ENCODE measurements around the gene GPC6.

DNA sequence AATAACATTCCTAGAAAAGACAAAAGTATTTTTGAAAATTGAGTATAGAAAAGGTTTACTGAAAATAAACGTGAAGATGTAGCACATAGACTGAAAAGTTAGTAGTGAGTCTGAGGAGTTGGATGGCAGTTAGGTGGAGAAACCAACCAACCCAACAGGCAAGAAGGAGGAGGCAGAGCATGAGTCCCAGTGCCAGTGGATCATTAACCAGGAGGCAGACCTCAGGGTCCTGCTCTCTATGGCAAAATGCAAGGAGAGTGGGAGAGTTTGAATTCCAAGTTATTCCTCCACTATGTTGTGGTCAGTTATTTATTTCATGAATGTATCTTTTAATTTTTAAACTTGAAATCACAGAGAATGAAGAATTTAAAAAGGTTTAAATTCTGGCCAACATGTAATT lies 446.4 kb downstream of the GPC6 start:
- TF ChIP-seq EZH2 (IDR thresholded peaks at IDR 0.05; ENCODE audit: insufficient read depth, poor library complexity, severe bottlenecking) (no peak), EZH2phosphoT487 (IDR thresholded peaks at IDR 0.05; ENCODE audit: insufficient read depth, low read depth) (no peak)

All from GM23248 (cell line).